ENCODE measurements around the gene PSPC1.
"Not testable (repeated sequence)": the region's sequence is repeated elsewhere in the genome, so short reads cannot be mapped to it uniquely, and the experiment has no call there.

PSPC1 gene

GRCh38 chr13:19782727-19783682, at the start of gene PSPC1:
TSS of gene PSPC1 (minus strand) at chr13:19782945. CDS start at chr13:19782757, 188 bp downstream.
- DNase-seq, result peak; percentile 96

GRCh38 chr13:19822673-19823072, 39.9 kb upstream of the PSPC1 start:
- no peak for DNase-seq

DNA sequence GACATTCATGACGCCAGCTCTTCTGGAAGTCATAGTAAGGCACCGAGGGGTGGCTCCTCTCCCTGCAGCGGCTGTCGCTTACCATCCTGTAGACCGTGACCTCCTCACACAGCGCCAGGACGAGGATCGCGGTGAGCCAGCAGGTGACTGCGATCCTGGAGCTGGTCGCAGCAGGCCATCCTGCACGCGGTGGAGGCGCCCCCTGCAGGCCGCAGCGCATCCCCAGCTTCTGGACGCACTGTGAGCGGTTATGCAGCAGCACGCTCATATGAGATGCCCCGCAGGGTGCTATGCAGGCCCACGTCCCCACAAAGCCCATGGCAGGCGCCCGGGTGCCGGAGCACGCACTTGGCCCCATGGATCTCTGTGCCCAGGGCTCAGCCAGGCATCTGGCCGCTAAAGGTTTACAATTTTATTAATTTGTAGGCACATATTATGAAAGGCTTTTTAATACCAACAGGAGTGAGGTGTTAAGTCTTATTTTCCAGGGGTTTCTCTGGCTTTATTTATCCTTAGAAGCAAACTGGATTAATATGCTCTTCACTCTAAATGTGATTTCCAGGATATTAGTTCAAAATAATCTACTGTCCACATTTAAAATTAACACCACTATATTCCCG, 35.6 kb upstream of the PSPC1 start:
- peak; percentile 16 for DNase-seq

DNA sequence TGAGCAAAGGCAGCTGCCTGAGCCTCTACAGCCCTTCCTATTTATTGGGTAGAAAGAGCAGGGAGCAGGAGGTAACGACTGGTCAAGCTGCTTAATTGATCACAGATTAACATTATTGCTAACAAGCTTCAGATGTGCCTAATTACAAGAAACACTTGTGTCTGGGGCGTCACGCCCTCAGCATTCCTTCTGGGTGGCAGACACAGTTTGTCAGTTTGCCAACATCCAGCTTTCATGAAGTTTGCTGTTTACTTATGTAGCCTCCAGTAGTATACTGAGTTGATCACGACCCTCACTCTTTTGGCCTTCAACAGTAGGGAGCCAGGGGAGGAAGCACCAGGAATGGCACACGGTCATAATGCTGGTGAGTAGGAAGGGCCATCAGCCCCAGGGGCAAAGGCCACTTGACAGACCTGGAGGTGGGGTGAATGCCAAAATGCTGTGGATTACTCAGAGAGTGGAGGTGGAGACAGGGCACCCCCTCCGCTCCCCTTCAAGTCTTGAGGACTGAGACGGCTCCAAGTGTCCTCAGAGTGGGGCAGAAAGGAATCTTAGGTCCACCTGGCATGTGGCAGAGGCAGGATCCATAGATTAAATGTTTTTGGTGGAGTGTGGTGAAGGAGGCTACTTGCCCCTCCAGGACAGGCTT, 34.9 kb upstream of the PSPC1 start:
- DNase-seq, result no peak

GRCh38 chr13:19817106-19817505, 34.4 kb upstream of the PSPC1 start:
- no peak for DNase-seq

GRCh38 chr13:19815842-19816241, 33.1 kb upstream of the PSPC1 start:
- DNase-seq, result not testable (repeated sequence)

GRCh38 chr13:19810996-19811881, 28.5 kb upstream of the PSPC1 start:
- DNase-seq, result no peak

- no peak for DNase-seq
Observed at GRCh38 chr13:19810151-19810550, 27.4 kb upstream of the PSPC1 start.

- no peak for DNase-seq
Observed at GRCh38 chr13:19805765-19806164, 23.0 kb upstream of the PSPC1 start.

GRCh38 chr13:19795956-19796355, 13.2 kb upstream of the PSPC1 start:
- DNase-seq, result no peak

- no peak for DNase-seq
Observed at GRCh38 chr13:19794631-19795030, 11.9 kb upstream of the PSPC1 start.

DNA sequence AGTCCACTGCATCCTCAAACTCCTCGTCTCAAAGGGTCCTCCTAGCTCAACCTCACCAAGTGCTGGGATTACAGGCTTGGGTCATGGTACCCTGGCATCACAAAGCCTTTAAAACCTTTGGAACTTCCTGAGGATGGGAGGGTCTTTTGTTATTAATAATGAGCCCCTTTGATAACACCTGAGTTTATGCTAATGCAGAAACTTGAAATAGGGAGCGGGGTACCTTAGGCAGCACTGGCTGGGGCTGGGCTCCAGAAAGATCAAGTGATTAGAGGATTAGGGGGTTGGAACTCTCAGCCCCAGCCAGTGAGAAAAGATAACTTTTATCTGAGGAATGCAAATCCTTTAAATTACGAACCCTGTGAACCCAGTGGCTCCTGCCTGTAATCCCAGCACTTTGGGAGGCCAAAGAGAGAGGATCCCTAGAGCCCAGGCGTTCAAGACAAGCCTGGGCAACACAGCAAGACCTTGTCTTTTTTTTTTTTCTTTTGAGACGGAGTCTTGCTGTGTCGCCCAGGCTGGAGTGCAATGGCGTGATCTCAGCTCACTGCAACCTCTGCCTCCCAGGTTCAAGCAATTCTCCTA, 9.3 kb upstream of the PSPC1 start:
- no peak for DNase-seq

- DNase-seq, result no peak
Observed at GRCh38 chr13:19782049-19782726, 557 bp downstream of the PSPC1 start.

- no peak for DNase-seq
Observed at GRCh38 chr13:19781526-19781925, 1.2 kb downstream of the PSPC1 start.

GRCh38 chr13:19780753-19781418, 1.9 kb downstream of the PSPC1 start:
- not testable (repeated sequence) for DNase-seq

GRCh38 chr13:19772306-19772705, 10.4 kb downstream of the PSPC1 start:
- DNase-seq, result no peak

GRCh38 chr13:19769854-19770253, 12.9 kb downstream of the PSPC1 start:
- no peak for DNase-seq

DNA sequence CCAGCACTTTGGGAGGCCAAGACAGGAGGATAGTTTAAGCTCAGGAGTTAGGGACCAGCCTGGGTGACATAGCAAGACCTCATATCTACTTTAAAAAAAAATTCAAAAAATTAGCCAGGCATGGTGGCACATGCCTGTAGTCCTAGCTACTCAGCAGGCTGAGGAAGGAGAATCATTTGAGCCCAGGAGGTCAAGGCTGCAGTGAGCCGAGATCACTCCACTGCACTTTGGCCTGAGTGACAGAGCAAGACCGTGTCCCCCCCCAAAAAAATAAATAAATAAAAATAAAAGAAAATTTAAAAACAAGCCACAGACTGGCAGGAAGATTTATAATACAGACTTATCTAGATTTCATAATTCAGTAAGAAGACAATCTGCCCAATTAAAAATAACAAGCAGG, 14.8 kb downstream of the PSPC1 start:
- no peak for DNase-seq

- DNase-seq, result no peak
Observed at GRCh38 chr13:19766591-19766990, 16.2 kb downstream of the PSPC1 start.

- DNase-seq, result no peak
Observed at GRCh38 chr13:19764237-19764636, 18.5 kb downstream of the PSPC1 start.

GRCh38 chr13:19763618-19764017, 19.1 kb downstream of the PSPC1 start:
- no peak for DNase-seq

All from GDM1 (cell line).